ENCODE results near the gene NCF4.

NCF4 gene

DNA sequence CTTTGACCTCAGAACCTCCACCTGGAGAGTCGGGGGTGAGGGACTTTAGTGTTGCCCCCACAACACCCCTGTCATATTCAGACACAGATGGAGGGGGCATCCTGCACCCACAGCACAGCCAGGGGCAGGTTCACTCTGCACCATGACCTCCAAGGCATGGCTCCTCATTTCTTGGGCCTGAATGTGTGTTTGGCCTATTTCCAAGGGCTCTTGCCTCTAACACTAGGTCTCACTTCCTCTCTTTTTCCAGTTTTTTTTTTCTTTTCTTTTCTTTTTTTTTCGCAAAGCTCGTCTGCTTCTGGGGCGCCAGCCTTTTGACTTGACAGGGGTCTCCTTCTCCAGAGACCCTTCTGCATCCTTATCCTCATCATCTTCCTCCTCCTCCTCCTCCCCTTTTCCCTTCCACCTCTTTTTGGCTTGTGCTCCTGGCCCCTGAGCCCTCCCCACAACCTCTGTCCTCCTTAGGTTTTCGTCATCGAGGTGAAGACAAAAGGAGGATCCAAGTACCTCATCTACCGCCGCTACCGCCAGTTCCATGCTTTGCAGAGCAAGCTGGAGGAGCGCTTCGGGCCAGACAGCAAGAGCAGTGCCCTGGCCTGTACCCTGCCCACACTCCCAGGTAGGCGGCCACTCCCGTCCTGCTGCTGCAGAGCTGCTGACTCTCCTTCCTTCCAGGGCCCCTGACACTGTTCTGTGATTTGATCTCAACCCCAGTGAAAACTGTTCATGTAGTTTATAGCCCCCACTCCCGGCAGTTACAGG, 3.8 kb downstream of the NCF4 start:
- no peak for DNase-seq (ENCODE audit: low read depth in 2 of 2)

DNA sequence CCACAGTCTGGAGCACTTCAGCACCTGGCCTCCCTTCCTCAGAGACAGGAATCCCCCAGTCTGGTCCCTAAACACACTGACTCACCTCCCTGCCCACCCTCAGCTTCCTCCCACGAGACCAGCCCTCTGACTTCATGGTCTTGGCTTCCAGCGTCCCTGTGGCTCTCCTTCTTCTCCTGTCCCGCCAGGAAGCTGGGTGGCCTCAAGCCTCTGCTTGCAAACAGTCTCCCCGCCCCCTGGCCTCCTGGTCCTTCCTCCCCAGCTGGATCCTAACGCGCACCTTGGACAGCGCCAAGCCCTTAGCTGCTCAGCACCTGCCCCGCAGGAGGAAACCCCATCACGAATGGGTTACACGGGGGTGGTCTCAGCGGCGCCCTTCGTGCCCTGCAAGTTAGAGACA, 4.5 kb downstream of the NCF4 start:
- no peak for DNase-seq (ENCODE audit: low read depth in 2 of 2)

DNA sequence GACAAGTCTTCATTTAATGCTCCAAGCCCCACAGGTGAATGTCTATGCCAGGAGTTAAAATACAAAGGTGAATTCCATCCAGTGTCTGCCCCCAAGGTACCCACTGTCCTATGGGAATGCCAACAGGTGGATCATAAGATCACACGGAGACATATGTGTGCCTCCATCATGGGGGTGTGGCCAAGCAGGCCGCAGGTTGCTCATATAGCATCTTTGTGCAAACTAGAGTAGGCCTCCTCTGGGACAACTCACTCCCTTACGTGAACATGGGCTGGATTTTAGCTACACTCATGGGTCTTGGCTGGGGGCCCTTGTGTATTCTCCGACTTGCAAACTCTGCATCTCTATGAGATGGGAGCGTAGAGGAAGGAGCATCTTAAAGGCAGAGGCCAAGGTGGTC, 6.9 kb downstream of the NCF4 start:
- DNase-seq (ENCODE audit: low read depth in 2 of 2) = no peak

DNA sequence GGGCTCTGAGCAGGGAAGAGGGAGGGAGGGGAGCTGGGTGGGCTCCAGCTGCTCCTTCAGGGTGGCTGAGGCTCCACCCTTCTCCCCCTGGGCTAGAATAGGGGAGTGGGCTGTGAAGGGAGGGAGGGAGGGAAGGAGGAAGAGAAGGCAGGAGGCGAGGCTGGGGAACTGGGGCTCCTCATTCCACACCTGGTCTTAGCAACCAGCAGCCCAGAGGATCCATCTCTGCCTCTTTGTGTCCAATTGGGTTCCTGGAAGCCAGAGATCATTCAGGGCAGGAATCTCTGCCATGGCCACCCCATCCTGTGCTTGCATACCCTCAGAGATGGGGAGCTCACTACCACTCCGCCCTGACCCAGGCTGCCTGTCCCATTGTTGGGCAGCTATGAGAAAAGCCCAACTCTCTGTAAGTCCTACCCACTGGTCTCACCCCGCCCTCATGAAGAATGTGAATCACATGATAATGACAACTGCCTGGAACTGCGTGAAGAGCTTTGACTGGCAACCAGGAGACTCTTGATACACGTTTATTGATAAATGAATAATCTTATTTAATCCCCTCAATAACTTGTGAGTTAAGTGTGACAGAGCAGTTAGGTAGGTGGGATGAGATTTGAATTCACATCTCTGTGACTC, 7.9 kb downstream of the NCF4 start:
- no peak for DNase-seq (ENCODE audit: low read depth in 2 of 2)

DNA sequence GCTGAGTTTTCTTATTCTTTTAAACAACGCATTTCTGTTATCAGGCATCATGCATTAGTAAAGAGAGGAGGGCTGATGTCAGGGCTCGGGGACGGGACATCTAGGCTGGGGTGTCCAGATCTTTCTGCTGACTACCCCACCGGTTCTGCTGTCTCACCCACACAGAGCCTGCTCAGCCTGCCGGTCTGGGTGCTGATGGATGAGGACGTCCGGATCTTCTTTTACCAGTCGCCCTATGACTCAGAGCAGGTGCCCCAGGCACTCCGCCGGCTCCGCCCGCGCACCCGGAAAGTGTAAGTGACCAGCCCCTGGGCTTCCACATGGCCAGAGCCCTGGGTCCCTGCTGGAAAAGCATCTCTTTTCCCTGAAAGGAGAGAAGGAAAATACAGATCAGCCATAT, 9.4 kb downstream of the NCF4 start:
- no peak for DNase-seq (ENCODE audit: low read depth in 2 of 2)

DNA sequence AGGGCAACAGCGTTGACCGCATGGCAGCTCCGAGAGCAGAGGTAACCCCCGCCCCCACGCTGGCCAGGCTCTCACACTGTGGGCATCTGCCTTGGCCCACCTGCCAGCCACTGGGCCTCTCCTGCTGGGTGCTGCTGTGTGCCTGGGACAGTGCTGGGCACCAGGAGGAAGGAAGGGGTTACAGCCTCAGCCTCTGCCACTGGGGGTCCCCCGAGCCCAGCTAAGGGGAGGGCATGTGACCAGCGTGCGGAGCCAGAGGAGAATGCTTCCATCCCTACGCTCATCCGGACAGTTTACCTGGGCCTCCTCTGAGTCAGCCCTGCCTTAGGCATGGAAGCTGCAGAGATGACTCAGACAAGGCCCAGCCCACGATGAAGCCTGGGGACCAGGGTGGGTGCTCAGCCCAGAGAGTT, 10.9 kb downstream of the NCF4 start:
- DNase-seq (ENCODE audit: low read depth in 2 of 2) = no peak

DNA sequence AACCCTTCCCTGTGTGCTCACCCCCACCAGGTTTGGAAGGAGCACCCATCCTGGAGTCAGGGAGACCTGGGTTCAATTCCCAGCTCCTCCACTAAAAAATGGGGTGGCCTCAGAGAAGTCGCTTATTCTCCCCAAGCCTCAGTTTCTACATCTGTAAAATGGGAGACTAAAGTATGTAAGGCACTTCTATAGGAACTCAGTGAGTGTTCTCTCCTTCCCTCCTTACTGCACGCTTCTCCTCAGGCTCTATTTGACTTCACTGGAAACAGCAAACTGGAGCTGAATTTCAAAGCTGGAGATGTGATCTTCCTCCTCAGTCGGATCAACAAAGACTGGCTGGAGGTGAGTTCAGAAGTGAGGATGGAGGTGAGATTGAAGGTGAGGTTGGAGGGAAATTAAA, 11.3 kb downstream of the NCF4 start:
- DNase-seq (ENCODE audit: low read depth in 2 of 2) = no peak

DNA sequence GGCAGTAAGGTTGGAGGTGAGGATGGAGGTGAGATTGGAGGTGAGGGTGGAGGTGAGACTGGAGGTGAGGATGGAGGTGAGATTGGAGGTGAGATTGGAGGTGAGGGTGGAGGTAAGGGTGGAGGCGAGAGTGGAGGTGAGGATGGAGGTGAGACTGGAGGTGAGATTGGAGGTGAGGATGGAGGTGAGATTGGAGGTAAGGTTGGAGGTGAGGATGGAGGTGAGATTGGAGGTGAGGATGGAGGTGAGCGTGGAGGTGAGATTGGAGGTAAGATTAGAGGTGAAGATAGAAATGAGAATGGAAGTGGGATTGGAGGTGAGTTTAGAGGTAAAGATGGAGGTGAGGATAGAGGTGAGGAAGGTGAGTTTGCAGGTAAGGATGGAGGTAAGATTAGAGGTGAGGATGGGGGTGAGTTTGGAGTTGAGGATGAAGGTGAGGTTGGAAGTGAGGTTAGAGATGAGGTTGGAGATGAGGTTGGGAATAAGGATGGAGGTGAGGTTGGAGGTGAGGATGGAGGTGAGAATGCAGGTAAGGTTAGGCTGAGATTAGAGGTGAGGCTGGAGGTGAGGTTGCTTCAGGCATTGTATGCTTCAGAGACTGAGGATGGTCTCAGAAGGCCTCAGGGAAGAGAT, 12.2 kb downstream of the NCF4 start:
- no peak for DNase-seq (ENCODE audit: low read depth in 2 of 2)

DNA sequence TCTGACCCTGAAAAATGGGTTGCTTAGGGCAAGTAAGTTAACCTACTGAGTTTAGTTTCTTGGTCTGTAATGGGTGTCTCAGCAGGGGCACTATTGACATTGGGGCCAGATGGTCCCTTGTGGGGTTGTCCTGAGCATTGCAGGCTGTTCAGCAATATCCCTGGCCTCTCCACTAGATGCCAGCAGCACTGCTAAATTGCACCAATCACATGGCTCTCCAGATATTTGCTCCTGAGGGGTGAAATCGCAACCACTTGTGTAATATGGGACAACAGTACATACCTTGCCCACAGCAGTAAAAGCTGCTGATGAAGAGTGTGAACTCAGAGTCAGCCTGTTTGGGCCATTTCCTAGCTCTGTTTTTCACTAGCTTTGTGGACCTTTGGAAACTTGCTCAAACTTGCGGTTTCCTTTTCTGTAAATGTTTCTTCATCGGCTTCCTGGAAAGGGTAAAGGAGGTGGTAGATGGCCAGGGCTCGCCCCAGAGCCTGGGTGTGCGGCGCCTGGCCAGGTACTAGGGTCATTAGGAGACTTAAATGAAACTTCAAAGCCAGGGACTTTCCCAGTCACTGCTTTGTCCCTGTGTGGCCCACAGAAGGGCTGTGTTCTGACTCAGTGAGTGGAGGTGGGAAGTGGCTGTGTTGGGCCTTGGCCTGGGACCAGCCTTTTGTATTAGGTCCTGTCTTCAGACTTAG, 13.0 kb downstream of the NCF4 start:
- DNase-seq (ENCODE audit: low read depth in 2 of 2) = no peak

DNA sequence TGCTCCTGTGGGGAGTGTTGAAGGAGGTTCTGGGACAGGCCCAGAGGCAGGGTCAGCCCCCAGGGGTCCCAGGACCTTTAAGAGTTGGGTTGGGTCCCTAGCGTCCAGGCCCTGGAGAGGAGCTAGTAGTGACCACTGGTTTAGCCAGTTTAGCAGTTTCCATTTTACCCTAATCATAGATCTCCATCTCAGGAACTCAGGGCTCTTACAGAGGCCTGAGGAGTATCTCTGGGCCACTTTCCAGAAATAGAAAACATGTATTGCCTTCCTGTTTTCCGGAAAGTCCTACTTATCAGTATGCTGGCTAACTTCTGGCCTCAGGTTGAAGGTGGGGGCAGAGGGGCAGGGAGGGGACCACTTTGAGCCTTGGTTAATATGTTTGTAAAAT, 13.5 kb downstream of the NCF4 start:
- no peak for DNase-seq (ENCODE audit: low read depth in 2 of 2)

DNA sequence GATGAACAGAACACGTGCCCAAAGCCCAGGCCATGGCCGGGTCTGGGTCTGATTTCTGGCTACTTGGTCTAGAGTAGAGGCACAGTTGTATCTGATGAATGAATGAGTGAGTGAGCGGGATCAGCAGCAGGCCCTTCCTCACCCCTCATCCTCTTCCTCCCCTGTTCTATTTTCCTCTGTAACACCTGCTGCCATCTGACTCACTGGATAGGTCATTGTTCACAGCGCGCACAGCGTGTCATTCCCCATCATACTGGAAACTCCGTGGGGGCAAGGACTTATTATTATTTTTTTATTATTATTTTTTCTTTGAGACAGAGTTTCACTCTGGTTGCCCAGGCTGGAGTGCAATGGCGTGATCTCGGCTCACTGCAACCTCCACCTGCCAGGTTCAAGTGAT, 13.9 kb downstream of the NCF4 start:
- DNase-seq (ENCODE audit: low read depth in 2 of 2) = no peak

DNA sequence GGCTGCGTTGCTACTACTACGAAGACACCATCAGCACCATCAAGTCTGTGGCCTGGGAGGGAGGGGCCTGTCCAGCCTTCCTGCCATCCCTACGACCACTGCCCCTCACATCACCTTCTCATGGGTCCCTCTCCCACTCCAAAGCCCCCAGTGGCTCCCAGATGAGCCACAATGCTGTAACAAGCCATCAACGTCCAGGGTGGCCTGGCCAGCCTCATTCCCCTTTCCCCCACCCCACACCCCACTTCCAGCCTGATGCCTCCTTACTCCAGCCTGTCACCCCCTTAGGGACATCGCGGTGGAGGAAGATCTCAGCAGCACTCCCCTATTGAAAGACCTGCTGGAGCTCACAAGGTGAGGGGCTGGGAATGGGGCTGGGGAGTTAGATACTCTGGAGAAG, 14.9 kb downstream of the NCF4 start:
- no peak for DNase-seq (ENCODE audit: low read depth in 2 of 2)

DNA sequence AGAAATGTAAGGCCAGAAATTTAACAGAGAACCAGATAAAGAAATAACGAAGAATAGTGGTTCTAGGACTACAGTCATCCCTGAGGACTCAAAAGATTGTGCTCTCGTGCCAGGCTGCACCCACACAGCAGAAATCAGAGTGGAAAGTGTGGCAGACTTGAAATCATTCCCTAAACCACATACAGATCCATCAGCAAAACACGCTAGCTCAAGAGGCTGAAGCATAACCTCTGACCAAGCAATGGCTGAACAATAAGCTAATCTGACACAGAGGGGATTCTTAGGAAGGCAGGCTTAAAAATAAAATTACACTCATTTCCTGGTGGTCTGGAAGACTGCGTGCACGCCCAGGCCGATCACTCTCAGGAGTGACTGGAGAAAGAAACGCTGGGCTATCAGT, 19.0 kb downstream of the NCF4 start:
- DNase-seq (ENCODE audit: low read depth in 2 of 2) = no peak

DNA sequence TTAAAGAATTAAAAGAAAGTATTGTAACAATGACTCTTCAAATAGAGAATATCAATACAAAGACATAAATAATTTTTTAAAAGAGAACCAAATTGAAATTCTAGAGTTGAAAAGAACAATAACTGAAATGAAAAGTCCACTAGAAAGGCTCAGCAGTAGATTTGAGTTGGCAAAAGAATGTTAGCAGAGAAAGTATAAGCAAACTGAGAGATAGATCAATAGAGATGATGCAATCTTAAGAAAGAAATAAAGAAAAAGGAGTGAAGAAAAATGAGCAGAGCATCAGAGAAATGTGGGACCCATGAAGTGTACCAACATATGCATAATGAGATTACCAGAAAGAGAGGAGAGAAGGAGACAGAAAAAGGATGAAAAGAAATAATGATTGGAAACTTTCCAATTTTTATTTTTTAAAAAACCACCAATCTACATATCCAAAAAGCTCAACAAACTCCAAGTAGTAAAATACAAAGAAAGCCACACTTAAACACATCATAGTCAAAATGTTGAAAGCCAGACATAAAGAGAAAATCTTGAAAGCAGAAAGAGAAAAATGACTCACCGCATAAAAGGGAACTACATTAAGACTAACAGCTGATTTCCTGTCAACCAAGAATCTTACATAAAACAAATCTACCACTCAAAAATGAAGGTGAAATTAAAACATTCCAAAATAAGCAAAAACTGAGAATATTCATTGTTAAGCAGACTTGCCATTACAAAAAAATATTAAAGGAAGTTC, 20.9 kb downstream of the NCF4 start:
- no peak for DNase-seq (ENCODE audit: low read depth in 2 of 2)

DNA sequence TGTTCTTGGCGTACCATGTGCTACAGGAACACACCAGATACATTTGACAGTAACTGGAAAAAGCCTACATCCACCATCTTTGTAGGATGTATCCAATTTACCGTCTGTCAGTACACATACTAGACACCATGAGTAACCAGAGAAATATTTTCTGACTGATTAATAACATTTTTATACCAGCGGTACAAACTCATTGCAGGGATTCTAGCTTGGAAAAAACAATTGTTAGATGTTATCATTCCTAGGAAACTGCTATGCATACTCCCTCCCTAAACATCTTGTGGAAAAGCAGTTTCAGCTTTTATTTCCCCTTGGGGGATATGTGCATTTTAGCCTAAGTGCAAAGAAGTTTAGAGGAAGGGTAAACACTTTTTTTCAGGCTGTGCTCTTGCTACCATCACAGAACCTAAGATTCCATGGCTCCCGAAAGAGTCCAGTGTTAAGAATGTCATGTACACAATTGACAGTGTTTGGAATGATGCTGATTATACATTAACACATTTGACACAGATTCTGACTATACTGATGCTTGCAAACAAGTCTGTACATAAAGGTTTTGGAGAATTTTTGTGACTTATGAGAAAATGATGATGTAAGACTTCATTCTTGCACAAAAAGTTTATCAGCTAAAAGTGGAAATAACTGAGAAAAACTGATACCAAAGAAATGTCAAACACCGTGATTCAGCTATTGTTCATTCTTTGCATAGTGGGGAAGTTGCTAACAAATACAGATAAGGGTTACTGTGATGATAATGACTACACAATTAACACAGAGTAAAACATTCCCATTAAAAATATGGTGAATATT, 23.7 kb downstream of the NCF4 start:
- DNase-seq (ENCODE audit: low read depth in 2 of 2) = no peak

DNA sequence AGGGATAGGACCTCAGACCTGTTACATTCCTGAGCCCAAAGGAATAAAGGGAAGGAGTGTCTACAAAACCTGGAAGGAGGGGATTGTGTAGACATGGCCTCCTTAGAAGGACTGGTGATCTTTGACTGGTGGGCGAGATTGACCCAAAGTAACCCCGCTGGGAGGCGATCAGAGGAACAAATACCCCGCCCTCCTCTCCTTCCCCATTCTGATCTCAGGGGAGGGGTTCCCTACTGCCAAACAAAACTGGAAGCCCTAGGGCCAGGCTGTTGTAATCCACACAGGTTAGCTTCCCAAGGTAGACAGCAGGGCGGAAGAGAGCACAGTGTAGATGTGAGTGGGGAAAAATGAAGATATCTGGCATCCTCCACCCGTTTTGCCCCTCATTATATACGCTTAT, 24.7 kb downstream of the NCF4 start:
- no peak for DNase-seq (ENCODE audit: low read depth in 2 of 2)

DNA sequence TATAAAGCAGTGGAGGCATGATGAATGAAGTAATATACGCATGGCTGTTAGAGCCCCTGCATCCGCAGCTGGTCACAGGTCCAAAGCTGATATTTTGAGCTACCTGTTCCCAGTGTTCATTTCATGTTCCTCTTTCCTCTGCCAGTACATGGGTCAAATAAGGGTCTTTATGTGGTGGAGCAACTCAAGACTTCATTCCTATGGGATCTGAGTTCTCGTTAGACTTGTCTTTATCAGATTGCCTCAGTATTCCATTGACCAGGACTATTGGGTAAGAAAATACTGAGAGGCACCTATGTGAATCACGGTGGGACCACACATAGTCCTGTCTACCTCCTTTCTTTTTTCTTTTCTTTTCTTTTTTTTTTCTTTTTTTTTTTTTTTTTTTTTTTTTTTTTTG, 25.2 kb downstream of the NCF4 start:
- no peak for DNase-seq (ENCODE audit: low read depth in 2 of 2)

DNA sequence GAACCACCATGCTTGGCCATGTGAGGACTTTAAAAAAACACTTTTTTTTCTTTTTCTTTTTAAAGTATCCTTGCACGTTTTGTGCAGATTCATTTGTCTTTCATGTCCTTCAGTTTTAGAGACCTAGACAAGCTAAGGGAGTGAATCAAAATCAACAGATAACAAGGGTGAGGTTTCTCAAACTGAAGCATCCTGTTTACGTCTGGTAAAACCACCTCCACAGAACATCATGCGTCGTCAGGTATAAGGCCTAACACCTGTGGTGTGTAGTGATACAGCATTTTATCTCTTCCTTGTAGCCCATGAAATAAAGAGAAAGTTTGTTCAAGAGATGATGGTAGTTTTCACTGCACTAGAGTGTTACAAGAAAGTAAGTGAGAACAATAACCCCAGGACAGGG, 26.4 kb downstream of the NCF4 start:
- no peak for DNase-seq (ENCODE audit: low read depth in 2 of 2)

DNA sequence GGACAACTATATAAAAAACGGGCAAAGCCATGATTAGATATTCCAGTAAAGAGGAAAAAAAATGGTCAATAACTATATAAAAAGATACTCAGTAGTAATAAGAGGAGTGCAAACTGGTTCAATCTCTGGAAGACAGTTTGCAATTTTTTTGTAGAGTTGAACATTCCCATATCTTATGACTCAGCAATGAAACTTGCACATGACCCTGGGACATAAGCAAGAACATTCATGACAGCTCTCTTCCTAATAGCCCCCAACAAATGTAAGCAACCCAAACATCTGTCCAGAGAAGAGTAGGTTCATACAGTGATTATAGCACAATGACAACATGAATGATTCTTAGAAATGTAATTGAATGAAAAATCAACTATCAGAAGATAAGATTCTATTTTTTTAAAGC, 30.8 kb downstream of the NCF4 start:
- DNase-seq (ENCODE audit: low read depth in 2 of 2) = no peak

DNA sequence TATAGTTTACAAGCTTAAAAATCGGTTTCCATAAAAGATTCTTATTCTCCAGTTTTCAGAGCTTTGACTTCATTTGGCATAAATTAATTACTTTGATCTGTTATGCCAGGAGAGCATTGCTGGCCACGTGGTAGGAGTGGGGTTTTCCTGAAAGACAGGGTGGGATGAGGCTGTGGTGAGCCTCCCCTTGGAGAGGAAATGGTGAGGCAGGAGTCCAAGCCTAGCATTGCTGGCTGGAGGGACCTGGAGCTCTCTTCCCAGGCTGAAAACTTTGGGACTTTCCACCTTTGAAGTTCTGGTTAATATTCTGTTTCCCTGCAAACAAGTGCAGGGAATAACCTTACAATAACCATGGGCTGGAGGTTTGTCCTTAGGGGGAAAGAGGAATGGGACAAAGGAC, 31.5 kb downstream of the NCF4 start:
- DNase-seq (ENCODE audit: low read depth in 2 of 2) = no peak

DNA sequence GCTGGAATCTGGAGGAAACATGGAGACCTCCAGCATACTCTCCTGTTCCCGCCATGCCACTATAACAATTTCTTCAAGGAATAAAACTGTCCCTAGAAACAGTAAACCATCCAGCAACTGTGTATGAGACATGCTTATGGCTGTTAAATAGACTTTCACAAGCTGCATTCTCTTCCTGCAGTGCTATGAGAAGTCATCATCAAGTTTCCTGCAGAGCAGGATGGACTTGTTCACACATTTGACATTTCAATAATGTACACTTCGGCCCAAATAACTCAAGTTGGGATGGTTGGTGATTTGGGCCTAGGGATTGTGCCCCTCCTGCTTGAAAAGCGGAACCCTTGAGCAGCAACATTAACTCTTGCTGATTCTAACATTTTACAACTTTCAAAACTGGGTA, 32.5 kb downstream of the NCF4 start:
- DNase-seq (ENCODE audit: low read depth in 2 of 2) = no peak

All from stimulated activated CD8-positive, alpha-beta memory T cell treated with anti-CD3 and anti-CD28 coated beads, Interleukin-2, amount 100 ng/mL, for 1 hour (primary cell).